GM23338 (cell line): ENCODE measurements around the gene GCDH.

Source experiments
- CREB1 ChIP-seq: fragments of 250-450 bp; sonication (Bioruptor Pico); IDR thresholded peaks from 2 replicates; pipeline ENCODE4 v1.5.0; 2020; ENCODE audit warnings: low read depth, mild to moderate bottlenecking, moderate library complexity
- EZH2 ChIP-seq: fragments of 200-600 bp; sonication (generic); IDR thresholded peaks from one replicate; pipeline ENCODE4 v1.8.0; 2017; ENCODE audit warnings: antibody characterized with exemption, mild to moderate bottlenecking, low read depth; ENCODE audit not compliant: unreplicated experiment
- EZH2phosphoT487 ChIP-seq: fragments of 200-600 bp; sonication (generic); IDR thresholded peaks from one replicate; pipeline ENCODE4 v1.8.1; 2018; ENCODE audit warnings: antibody characterized with exemption; ENCODE audit not compliant: unreplicated experiment
- JUNB ChIP-seq: IDR thresholded peaks from one replicate; pipeline ENCODE4 v1.6.1; 2016; ENCODE audit warnings: antibody characterized with exemption; ENCODE audit not compliant: unreplicated experiment
- NANOG ChIP-seq: IDR thresholded peaks from 2 replicates; pipeline ENCODE4 v1.6.1; 2016; ENCODE audit warnings: antibody characterized with exemption, borderline replicate concordance
- POLR2AphosphoS5 ChIP-seq: IDR thresholded peaks from 2 replicates; pipeline ENCODE4 v1.6.1; 2016; ENCODE audit warnings: antibody characterized with exemption, low read depth
- STAT1 ChIP-seq: IDR thresholded peaks from one replicate; pipeline ENCODE4 v1.6.1; 2016; ENCODE audit warnings: antibody characterized with exemption; ENCODE audit not compliant: unreplicated experiment
- ZNF114 ChIP-seq: fragments of 250-450 bp; sonication (Bioruptor Pico); IDR thresholded peaks from 2 replicates; pipeline ENCODE4 v1.5.0; 2020; ENCODE audit warnings: mild to moderate bottlenecking, moderate library complexity
- ZNF331 ChIP-seq: fragments of 250-450 bp; sonication (Bioruptor Pico); IDR thresholded peaks from 2 replicates; pipeline ENCODE4 v1.5.0; 2020; ENCODE audit warnings: low read depth, mild to moderate bottlenecking, moderate library complexity
- TF ChIP-seq, protein P1 (sequence below), 2 experiments: fragments of 200-600 bp in 1 of 2; sonication (generic) in 1 of 2; conservative IDR thresholded peaks; 2 replicates each; pipeline versions ENCODE4 v1.5.1 to v1.6.1; 2016 to 2017; ENCODE audit warnings: antibody characterized with exemption in 2 of 2, low read depth in 2 of 2, mild to moderate bottlenecking in 2 of 2, moderate library complexity in 1 of 2
- TF ChIP-seq, protein P2 (sequence below): IDR thresholded peaks from one replicate; pipeline ENCODE4 v1.6.1; 2018; ENCODE audit warnings: antibody characterized with exemption; ENCODE audit not compliant: unreplicated experiment
- TF ChIP-seq, protein P3 (sequence below): IDR thresholded peaks from 2 replicates; pipeline ENCODE4 v1.6.1; 2016; ENCODE audit warnings: antibody characterized with exemption
- TF ChIP-seq, protein P4 (sequence below): fragments of 250-450 bp; sonication (Bioruptor Pico); IDR thresholded peaks from 2 replicates; pipeline ENCODE4 v1.5.0; 2020; ENCODE audit warnings: mild to moderate bottlenecking, moderate library complexity

DNA sequence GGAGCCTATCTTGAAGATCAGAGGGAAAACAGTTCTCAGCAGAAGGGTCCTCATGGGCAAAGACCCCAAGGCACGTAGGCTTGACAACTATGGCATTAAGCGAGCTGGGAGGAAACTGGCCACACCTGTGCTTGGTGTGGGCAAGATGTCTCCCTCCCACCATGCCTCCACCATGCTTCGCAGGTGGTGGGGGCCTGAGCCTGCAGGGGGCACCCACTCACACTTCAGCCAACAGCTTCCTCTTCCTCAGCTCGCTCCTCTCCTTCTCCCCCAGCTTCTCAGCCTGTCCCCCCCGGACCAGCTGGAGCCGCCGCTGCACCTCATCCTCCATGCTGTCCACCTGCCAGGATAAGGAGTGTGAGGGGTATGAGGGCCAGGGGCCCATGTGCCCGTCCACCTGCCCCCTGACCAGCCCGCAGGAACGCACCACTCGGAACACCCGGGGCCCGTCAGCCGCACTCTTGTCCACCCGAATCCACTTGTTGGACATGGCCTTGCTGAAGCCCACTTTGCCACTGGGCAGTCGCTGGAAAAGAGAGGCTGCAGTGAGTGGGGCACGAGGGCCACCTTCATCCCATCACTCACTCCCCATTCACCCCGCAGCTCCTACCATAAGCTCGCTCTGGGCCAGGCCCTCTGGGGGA is 39.2 kb downstream of the GCDH start:
- TF ChIP-seq, protein P1, sequence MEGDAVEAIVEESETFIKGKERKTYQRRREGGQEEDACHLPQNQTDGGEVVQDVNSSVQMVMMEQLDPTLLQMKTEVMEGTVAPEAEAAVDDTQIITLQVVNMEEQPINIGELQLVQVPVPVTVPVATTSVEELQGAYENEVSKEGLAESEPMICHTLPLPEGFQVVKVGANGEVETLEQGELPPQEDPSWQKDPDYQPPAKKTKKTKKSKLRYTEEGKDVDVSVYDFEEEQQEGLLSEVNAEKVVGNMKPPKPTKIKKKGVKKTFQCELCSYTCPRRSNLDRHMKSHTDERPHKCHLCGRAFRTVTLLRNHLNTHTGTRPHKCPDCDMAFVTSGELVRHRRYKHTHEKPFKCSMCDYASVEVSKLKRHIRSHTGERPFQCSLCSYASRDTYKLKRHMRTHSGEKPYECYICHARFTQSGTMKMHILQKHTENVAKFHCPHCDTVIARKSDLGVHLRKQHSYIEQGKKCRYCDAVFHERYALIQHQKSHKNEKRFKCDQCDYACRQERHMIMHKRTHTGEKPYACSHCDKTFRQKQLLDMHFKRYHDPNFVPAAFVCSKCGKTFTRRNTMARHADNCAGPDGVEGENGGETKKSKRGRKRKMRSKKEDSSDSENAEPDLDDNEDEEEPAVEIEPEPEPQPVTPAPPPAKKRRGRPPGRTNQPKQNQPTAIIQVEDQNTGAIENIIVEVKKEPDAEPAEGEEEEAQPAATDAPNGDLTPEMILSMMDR (conservative IDR thresholded peaks at IDR 0.05; ENCODE audit: low read depth in 2 of 2), result no peak
- no peak for TF ChIP-seq POLR2AphosphoS5
- no peak for TF ChIP-seq EZH2phosphoT487
- TF ChIP-seq EZH2, result no peak
- TF ChIP-seq, protein P2, sequence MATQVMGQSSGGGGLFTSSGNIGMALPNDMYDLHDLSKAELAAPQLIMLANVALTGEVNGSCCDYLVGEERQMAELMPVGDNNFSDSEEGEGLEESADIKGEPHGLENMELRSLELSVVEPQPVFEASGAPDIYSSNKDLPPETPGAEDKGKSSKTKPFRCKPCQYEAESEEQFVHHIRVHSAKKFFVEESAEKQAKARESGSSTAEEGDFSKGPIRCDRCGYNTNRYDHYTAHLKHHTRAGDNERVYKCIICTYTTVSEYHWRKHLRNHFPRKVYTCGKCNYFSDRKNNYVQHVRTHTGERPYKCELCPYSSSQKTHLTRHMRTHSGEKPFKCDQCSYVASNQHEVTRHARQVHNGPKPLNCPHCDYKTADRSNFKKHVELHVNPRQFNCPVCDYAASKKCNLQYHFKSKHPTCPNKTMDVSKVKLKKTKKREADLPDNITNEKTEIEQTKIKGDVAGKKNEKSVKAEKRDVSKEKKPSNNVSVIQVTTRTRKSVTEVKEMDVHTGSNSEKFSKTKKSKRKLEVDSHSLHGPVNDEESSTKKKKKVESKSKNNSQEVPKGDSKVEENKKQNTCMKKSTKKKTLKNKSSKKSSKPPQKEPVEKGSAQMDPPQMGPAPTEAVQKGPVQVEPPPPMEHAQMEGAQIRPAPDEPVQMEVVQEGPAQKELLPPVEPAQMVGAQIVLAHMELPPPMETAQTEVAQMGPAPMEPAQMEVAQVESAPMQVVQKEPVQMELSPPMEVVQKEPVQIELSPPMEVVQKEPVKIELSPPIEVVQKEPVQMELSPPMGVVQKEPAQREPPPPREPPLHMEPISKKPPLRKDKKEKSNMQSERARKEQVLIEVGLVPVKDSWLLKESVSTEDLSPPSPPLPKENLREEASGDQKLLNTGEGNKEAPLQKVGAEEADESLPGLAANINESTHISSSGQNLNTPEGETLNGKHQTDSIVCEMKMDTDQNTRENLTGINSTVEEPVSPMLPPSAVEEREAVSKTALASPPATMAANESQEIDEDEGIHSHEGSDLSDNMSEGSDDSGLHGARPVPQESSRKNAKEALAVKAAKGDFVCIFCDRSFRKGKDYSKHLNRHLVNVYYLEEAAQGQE, result no peak
- no peak for TF ChIP-seq JUNB
- TF ChIP-seq, protein P3, sequence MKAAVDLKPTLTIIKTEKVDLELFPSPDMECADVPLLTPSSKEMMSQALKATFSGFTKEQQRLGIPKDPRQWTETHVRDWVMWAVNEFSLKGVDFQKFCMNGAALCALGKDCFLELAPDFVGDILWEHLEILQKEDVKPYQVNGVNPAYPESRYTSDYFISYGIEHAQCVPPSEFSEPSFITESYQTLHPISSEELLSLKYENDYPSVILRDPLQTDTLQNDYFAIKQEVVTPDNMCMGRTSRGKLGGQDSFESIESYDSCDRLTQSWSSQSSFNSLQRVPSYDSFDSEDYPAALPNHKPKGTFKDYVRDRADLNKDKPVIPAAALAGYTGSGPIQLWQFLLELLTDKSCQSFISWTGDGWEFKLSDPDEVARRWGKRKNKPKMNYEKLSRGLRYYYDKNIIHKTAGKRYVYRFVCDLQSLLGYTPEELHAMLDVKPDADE, result no peak
- TF ChIP-seq CREB1 (CRISPR knock-in tag), result no peak
- TF ChIP-seq STAT1, result no peak
- TF ChIP-seq, protein P4, sequence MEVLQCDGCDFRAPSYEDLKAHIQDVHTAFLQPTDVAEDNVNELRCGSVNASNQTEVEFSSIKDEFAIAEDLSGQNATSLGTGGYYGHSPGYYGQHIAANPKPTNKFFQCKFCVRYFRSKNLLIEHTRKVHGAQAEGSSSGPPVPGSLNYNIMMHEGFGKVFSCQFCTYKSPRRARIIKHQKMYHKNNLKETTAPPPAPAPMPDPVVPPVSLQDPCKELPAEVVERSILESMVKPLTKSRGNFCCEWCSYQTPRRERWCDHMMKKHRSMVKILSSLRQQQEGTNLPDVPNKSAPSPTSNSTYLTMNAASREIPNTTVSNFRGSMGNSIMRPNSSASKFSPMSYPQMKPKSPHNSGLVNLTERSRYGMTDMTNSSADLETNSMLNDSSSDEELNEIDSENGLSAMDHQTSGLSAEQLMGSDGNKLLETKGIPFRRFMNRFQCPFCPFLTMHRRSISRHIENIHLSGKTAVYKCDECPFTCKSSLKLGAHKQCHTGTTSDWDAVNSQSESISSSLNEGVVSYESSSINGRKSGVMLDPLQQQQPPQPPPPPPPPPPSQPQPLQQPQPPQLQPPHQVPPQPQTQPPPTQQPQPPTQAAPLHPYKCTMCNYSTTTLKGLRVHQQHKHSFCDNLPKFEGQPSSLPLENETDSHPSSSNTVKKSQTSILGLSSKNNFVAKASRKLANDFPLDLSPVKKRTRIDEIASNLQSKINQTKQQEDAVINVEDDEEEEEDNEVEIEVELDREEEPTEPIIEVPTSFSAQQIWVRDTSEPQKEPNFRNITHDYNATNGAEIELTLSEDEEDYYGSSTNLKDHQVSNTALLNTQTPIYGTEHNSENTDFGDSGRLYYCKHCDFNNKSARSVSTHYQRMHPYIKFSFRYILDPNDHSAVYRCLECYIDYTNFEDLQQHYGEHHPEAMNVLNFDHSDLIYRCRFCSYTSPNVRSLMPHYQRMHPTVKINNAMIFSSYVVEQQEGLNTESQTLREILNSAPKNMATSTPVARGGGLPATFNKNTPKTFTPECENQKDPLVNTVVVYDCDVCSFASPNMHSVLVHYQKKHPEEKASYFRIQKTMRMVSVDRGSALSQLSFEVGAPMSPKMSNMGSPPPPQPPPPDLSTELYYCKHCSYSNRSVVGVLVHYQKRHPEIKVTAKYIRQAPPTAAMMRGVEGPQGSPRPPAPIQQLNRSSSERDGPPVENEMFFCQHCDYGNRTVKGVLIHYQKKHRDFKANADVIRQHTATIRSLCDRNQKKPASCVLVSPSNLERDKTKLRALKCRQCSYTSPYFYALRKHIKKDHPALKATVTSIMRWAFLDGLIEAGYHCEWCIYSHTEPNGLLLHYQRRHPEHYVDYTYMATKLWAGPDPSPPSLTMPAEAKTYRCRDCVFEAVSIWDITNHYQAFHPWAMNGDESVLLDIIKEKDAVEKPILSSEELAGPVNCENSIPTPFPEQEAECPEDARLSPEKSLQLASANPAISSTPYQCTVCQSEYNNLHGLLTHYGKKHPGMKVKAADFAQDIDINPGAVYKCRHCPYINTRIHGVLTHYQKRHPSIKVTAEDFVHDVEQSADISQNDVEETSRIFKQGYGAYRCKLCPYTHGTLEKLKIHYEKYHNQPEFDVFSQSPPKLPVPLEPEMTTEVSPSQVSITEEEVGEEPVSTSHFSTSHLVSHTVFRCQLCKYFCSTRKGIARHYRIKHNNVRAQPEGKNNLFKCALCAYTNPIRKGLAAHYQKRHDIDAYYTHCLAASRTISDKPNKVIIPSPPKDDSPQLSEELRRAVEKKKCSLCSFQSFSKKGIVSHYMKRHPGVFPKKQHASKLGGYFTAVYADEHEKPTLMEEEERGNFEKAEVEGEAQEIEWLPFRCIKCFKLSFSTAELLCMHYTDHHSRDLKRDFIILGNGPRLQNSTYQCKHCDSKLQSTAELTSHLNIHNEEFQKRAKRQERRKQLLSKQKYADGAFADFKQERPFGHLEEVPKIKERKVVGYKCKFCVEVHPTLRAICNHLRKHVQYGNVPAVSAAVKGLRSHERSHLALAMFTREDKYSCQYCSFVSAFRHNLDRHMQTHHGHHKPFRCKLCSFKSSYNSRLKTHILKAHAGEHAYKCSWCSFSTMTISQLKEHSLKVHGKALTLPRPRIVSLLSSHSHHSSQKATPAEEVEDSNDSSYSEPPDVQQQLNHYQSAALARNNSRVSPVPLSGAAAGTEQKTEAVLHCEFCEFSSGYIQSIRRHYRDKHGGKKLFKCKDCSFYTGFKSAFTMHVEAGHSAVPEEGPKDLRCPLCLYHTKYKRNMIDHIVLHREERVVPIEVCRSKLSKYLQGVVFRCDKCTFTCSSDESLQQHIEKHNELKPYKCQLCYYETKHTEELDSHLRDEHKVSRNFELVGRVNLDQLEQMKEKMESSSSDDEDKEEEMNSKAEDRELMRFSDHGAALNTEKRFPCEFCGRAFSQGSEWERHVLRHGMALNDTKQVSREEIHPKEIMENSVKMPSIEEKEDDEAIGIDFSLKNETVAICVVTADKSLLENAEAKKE (CRISPR knock-in tag), result no peak
- TF ChIP-seq NANOG, result no peak
- TF ChIP-seq ZNF331 (CRISPR knock-in tag), result no peak
- no peak for TF ChIP-seq ZNF114 (CRISPR knock-in tag)
